Stimulated activated CD4-positive, alpha-beta T cell treated with anti-CD3 and anti-CD28 coated beads, Interleukin-15, amount 100 ng/mL, for 48 hours (primary cell): ENCODE measurements around the gene C1QL4.
A peak's percentile ranks its signal among the peaks of the same experiment; 100 is the strongest.
"Not testable (repeated sequence)": the region's sequence is repeated elsewhere in the genome, so short reads cannot be mapped to it uniquely, and the experiment has no call there.

Source experiments
- DNase-seq, 2 donors: peaks; one replicate each; pipeline ENCODE4 v3.0.0-alpha.2; 2020; ENCODE audit warnings: low read depth in 2 of 2

C1QL4 gene

GRCh38 chr12:49333778-49334177 lies 3.2 kb downstream of the C1QL4 start:
- not testable (repeated sequence) for DNase-seq

GRCh38 chr12:49332891-49333371 lies 4.1 kb downstream of the C1QL4 start:
- DNase-seq: no peak

- DNase-seq: no peak
Observed at GRCh38 chr12:49332441-49332861, 4.5 kb downstream of the C1QL4 start.

GRCh38 chr12:49331380-49332222 lies 5.4 kb downstream of the C1QL4 start:
- no peak for DNase-seq

DNA sequence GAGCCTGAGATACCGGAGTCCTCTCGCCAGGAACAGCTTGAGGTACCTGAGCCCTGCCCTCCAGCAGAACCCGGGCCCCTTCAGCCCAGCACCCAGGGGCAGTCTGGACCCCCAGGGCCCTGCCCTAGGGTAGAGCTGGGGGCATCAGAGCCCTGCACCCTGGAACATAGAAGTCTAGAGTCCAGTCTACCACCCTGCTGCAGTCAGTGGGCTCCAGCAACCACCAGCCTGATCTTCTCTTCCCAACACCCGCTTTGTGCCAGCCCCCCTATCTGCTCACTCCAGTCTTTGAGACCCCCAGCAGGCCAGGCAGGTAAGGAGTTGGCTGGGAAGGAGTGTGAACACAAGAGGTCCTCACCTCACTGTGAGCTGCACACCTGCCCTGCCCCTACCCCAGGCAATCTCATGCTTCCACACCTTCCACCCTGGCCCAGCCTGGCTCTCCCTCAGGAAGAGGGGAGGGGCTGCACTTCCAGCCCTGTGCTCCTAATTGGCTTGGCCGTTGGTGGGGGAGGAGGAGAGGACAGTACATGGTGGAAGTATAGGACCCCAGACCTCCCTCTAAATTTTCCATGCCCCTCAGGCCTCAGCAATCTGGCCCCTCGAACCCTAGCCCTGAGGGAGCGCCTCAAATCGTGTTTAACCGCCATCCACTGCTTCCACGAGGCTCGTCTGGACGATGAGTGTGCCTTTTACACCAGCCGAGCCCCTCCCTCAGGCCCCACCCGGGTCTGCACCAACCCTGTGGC lies 6.2 kb downstream of the C1QL4 start:
- DNase-seq: no peak

DNA sequence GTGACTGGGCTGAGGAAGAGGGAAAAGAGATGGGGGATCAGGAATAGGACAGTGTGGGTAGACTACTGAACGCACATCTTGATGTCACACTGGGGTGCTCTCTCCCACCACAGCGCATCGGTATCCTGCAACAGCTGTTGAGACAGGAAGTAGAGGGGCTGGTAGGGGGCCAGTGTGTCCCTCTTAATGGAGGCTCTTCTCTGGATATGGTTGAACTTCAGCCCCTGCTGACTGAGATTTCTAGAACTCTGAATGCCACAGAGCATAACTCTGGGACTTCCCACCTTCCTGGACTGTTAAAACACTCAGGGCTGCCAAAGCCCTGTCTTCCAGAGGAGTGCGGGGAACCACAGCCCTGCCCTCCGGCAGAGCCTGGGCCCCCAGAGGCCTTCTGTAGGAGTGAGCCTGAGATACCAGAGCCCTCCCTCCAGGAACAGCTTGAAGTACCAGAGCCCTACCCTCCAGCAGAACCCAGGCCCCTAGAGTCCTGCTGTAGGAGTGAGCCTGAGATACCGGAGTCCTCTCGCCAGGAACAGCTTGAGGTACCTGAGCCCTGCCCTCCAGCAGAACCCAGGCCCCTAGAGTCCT lies 6.9 kb downstream of the C1QL4 start:
- no peak for DNase-seq

GRCh38 chr12:49328816-49329215 lies 8.2 kb downstream of the C1QL4 start:
- no peak for DNase-seq

DNA sequence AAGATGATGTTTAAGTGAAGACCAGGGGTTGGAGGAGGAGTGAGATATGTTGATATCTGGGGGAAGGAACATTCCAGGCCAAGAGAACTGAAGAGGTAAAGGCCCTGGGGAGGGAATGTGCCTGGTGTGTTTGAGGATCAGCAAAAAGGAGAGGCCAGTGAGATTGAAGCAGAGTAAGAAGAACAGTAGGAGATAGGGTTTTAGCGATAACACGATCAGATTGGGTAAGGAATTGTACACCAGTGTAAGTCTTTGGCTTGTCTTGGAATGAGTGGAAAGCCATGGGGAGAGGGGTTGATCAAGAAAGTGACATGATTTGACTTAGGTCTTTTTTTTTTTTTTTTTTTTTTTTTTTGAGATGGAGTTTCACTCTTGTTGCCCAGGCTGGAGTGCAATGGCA lies 9.1 kb downstream of the C1QL4 start:
- no peak for DNase-seq

- no peak for DNase-seq
Observed at GRCh38 chr12:49327368-49327767, 9.6 kb downstream of the C1QL4 start.

DNA sequence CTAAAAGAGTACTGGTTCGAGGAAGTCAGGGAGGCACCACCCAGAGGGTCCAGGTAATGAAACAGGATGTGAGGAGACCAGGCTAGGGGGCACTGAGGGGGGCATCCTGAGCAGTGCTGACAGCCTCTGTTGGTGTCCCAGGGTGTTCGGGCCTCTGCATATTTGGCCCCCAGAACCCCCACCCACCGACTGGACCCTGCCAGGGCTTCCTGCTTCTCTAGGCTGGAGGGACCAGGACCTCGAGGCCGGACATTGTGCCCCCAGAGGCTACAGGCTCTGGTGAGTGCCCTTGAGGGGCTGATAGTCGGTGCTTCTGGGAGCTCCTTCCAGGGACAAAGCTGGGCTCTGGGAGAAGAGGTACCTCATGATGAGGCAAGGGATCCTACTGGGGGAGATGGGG lies 11.4 kb downstream of the C1QL4 start:
- DNase-seq: no peak

GRCh38 chr12:49323524-49324097 lies 13.4 kb downstream of the C1QL4 start:
- DNase-seq: no peak

- peak; percentile 95 to 96 for DNase-seq
Observed at GRCh38 chr12:49322708-49323523, 14.1 kb downstream of the C1QL4 start, which contains the start of gene TROAP. Gene TROAP (plus strand): TSS chr12:49323255. CDS start chr12:49323609, 354 bp downstream.

- no peak for DNase-seq
Observed at GRCh38 chr12:49322367-49322707, 14.7 kb downstream of the C1QL4 start.

DNA sequence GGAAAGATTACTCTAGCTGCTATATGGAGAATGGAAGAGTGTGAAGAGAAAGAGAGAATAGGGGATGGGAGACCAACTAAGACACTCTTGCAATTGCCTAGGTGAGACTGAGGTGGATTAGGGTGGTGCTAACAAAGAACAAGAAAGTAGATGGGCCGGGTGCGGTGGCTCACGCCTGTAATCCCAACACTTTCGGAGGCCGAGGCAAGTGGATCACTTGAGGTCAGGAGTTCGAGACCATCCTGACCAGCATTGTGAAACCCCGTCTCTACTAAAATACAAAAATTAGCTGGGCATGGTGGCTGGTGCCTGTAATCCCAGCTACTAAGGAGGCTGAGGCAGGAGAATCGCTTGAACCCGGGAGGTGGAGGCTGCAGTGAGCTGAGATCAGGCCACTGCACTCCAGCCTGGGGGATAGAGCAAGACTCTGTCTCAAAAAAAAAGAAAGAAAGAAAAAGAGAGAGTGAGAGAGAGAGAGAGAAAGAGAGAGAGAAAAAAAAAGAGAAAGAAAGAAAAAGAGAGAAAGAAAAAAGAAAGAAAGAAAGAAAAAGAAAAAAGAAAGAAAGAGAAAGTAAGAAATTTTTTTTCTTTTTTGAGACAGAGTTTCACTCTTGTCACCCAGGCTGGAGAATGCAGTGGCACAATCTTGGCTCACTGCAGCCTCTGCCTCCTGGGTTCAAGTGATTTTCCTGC lies 16.4 kb downstream of the C1QL4 start:
- DNase-seq: not testable (repeated sequence)

DNA sequence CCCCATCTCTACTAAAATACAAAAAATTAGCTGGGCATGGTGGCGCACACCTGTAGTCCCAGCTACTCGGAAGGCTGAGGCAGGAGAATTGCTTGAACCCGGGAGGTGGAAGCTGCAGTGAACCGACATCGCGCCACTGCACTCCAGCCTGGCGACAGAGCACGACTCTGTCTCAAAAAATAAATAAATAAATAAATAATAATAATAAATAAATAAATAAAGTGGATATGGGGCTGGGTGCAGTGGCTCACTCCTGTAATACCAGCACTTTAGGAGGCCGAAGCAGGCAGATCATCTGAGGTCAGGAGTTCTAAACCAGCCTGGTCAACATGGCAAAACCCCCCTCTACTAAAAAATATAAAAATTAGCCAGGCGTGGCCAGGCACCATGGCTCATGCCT lies 19.9 kb downstream of the C1QL4 start:
- not testable (repeated sequence) for DNase-seq

DNA sequence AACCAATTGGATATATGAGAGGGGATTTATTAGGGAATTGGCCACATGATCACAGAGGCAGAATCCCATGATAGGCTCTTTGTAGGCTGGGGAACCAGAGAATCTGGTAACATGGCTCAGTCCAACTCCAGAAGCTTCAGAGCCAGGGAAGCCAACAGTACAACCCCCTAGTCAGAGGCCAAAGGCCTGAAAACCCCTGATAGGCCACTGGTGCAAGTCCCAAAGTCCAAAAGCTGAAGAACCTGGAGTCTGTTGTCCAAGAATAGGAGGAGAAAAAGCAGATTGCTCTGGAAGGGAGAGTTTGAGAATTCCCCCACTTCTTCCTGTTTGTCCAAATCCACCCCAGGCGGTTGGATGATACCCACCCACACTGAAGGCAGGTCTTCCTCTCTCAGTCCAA lies 22.2 kb downstream of the C1QL4 start:
- DNase-seq: no peak

DNA sequence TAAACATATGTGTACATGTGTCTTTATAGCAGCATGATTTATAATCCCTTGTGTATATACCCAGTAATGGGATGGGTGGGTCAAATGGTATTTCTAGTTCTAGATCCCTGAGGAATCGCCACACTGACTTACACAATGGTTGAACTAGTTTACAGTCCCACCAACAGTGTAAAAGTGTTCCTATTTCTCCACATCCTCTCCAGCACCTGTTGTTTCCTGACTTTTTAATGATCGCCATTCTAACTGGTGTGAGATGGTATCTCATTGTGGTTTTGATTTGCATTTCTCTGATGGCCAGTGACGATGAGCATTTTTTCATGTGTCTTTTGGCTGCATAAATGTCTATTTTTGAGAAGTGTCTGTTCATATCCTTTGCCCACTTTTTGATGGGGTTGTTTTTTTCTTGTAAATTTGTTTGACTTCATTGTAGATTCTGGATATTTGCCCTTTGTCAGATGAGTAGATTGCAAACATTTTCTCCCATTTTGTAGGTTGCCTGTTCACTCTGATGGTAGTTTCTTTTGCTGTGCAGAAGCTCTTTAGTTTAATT lies 26.5 kb downstream of the C1QL4 start:
- not testable (repeated sequence) for DNase-seq

GRCh38 chr12:49309386-49309785 lies 27.6 kb downstream of the C1QL4 start:
- DNase-seq: no peak

DNA sequence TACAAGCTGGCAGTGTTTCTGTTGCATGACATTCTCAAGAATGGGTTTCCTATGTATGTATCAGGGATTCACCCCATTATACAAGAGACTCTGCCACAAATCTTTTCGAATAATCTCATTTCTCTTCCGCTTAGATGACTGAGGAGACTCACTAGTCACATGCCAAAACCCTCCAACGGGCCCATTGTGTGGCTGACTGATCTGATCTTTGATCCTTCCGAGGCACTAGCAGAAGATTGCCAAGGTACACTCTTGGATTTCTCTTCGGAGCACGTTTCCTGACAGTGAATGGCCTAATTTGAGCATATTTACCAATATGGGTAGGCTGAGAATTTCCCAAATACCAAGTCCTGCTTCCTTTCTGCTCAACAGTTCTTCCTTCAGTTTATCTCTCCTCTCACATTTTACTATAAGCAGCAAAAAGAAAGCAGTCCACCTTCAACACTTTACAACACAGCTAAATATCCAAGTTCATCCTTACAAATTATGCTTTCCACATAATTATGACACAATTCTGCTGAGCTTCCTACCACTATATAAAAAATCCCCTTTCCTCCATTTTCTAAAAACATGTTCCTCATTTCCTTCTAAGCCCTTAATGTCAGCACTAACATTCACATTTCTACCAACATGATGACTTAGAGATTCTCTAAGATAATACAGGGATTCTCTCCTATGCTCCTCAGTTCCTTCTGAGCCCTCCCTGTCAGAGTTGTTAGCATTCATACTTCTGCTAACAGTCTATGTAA lies 31.1 kb downstream of the C1QL4 start:
- no peak for DNase-seq

GRCh38 chr12:49304161-49304560 lies 32.8 kb downstream of the C1QL4 start:
- no peak for DNase-seq
